Measurements from ENCODE around the gene PRX. TPM values are rescaled to one million over a fixed set of nuclear protein-coding genes. Genes with fewer than 3 reads are reported as not detected.

PRX gene
- total and polyA plus RNA-seq, 9 of the 15 experiments (the other 6 are each of a cell fraction or from before 2014, with no cell fraction given), result 0.65 to 3.5 (median 1.7) TPM; not detected in 2

DNA sequence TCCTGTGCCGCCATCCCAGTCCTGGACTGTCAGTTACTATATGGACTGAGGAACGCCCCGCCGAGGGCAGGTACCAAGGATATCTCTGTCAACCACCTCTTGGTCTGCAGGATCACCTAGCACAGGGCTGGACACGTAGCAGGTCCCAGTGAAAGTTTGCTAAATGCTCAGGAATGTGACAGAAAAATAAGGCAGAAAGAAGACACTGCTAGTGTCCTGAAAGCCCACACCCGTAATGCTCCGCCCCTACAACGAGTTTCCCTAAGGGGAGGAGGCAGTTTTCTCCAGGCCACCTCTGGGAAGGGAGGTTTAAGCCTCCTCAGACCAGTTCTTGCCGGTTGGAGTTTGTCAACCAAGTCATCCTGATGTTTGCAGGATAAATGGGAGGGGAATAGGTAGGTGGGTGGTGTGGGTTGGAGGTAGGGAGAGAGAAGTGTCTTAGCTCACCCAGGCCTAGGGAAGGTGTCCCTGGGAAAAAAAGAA lies 32.6 kb upstream of the PRX start (continued):
- TF ChIP-seq CHD4 (IDR thresholded peaks at IDR 0.05; ENCODE audit: insufficient read depth, insufficient replicate concordance, low read depth, low read length, poor library complexity, severe bottlenecking) (no peak), SLC30A9 (CRISPR knock-in tag; IDR thresholded peaks at IDR 0.05) (no peak), NCOA4 (IDR thresholded peaks at IDR 0.05; ENCODE audit: partially characterized antibody) (no peak), TAF7 (tag; IDR thresholded peaks at IDR 0.05) (no peak), CBX3 (IDR thresholded peaks at IDR 0.05; ENCODE audit: borderline replicate concordance in 1 of 2, low read length in 2 of 2) (no peak), ZNF324 (CRISPR knock-in tag; IDR thresholded peaks at IDR 0.05) (no peak), SRSF3 (IDR thresholded peaks at IDR 0.05; ENCODE audit: insufficient read depth, low read length) (no peak), NEUROD1 (IDR thresholded peaks at IDR 0.05; ENCODE audit: borderline replicate concordance, low read depth, low read length, partially characterized antibody) (no peak), STAT5B (CRISPR knock-in tag; IDR thresholded peaks at IDR 0.05) (no peak), SMARCE1 (IDR thresholded peaks at IDR 0.05) (0 out of 2 replicates have a peak, but pooled peaks have one; percentile 32), LEF1 (IDR thresholded peaks at IDR 0.05) (peak; percentile 95), MEF2A (IDR thresholded peaks at IDR 0.05; ENCODE audit: control insufficient read depth, low read depth, low read length) (no peak), JUND (IDR thresholded peaks at IDR 0.05; ENCODE audit: borderline replicate concordance, low read depth, low read length) (0 out of 2 replicates have a peak, but pooled peaks have one; percentile 28), JUND (tag; IDR thresholded peaks at IDR 0.05; ENCODE audit: borderline replicate concordance, low read depth, low read length) (peak; percentile 41; the same call in 2 of the 3 replicates)
- TF ChIP-seq, protein P1, sequence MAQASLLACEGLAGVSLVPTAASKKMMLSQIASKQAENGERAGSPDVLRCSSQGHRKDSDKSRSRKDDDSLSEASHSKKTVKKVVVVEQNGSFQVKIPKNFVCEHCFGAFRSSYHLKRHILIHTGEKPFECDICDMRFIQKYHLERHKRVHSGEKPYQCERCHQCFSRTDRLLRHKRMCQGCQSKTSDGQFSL (CRISPR knock-in tag; IDR thresholded peaks at IDR 0.05), result no peak
- TF ChIP-seq, protein P1 (tag; IDR thresholded peaks at IDR 0.05), result no peak
- TF ChIP-seq, protein P2, sequence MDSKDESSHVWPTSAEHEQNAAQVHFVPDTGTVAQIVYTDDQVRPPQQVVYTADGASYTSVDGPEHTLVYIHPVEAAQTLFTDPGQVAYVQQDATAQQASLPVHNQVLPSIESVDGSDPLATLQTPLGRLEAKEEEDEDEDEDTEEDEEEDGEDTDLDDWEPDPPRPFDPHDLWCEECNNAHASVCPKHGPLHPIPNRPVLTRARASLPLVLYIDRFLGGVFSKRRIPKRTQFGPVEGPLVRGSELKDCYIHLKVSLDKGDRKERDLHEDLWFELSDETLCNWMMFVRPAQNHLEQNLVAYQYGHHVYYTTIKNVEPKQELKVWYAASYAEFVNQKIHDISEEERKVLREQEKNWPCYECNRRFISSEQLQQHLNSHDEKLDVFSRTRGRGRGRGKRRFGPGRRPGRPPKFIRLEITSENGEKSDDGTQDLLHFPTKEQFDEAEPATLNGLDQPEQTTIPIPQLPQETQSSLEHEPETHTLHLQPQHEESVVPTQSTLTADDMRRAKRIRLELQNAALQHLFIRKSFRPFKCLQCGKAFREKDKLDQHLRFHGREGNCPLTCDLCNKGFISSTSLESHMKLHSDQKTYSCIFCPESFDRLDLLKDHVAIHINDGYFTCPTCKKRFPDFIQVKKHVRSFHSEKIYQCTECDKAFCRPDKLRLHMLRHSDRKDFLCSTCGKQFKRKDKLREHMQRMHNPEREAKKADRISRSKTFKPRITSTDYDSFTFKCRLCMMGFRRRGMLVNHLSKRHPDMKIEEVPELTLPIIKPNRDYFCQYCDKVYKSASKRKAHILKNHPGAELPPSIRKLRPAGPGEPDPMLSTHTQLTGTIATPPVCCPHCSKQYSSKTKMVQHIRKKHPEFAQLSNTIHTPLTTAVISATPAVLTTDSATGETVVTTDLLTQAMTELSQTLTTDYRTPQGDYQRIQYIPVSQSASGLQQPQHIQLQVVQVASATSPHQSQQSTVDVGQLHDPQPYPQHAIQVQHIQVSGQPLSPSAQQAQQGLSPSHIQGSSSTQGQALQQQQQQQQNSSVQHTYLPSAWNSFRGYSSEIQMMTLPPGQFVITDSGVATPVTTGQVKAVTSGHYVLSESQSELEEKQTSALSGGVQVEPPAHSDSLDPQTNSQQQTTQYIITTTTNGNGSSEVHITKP (IDR thresholded peaks at IDR 0.05; ENCODE audit: partially characterized antibody), result no peak
- TF ChIP-seq, protein P3, sequence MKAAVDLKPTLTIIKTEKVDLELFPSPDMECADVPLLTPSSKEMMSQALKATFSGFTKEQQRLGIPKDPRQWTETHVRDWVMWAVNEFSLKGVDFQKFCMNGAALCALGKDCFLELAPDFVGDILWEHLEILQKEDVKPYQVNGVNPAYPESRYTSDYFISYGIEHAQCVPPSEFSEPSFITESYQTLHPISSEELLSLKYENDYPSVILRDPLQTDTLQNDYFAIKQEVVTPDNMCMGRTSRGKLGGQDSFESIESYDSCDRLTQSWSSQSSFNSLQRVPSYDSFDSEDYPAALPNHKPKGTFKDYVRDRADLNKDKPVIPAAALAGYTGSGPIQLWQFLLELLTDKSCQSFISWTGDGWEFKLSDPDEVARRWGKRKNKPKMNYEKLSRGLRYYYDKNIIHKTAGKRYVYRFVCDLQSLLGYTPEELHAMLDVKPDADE (conservative IDR thresholded peaks at IDR 0.05; ENCODE audit: control insufficient read depth, low read depth, low read length), result no peak
- TF ChIP-seq, protein P4, sequence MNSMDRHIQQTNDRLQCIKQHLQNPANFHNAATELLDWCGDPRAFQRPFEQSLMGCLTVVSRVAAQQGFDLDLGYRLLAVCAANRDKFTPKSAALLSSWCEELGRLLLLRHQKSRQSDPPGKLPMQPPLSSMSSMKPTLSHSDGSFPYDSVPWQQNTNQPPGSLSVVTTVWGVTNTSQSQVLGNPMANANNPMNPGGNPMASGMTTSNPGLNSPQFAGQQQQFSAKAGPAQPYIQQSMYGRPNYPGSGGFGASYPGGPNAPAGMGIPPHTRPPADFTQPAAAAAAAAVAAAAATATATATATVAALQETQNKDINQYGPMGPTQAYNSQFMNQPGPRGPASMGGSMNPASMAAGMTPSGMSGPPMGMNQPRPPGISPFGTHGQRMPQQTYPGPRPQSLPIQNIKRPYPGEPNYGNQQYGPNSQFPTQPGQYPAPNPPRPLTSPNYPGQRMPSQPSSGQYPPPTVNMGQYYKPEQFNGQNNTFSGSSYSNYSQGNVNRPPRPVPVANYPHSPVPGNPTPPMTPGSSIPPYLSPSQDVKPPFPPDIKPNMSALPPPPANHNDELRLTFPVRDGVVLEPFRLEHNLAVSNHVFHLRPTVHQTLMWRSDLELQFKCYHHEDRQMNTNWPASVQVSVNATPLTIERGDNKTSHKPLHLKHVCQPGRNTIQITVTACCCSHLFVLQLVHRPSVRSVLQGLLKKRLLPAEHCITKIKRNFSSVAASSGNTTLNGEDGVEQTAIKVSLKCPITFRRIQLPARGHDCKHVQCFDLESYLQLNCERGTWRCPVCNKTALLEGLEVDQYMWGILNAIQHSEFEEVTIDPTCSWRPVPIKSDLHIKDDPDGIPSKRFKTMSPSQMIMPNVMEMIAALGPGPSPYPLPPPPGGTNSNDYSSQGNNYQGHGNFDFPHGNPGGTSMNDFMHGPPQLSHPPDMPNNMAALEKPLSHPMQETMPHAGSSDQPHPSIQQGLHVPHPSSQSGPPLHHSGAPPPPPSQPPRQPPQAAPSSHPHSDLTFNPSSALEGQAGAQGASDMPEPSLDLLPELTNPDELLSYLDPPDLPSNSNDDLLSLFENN (IDR thresholded peaks at IDR 0.05; ENCODE audit: low read depth in 2 of 2, low read length in 2 of 2), result no peak
